Natural killer cell treated with Interleukin-12 subunit alpha and Interleukin-12 subunit beta and Interleukin-15 and Interleukin-18, amount 100 ng/mL, for 72 hours (primary cell): Measurements from ENCODE around the gene ACP7. TPM values are rescaled to one million over a fixed set of nuclear protein-coding genes. Genes with fewer than 3 reads are reported as not detected.

Experiments
- ATAC-seq, 2 donors: fragments of 150-1000 bp; cut with Tn5 transposase in 1 of 2; sonication (Bioruptor Pico), chemical (Tn5 transposase) in 1 of 2; 2 replicates each; pipeline ENCODE4 v1.10.0; 2021
- DNase-seq: peaks from one replicate; pipeline ENCODE4 v3.0.0; 2022; ENCODE audit warnings: low spot score
- H3K27ac Mint-ChIP-seq, 2 donors: 1 replicate in 1 of 2; 2 replicates in 1 of 2; pipeline ENCODE4 v1.8.0; 2022; ENCODE audit warnings: mixed read lengths in 2 of 2, mild to moderate bottlenecking in 1 of 2, moderate library complexity in 1 of 2
- H3K27me3 Mint-ChIP-seq, 2 donors: 1 replicate in 1 of 2; 2 replicates in 1 of 2; pipeline ENCODE4 v1.8.0; 2022; ENCODE audit warnings: mixed read lengths in 2 of 2
- H3K36me3 Mint-ChIP-seq: one replicate; pipeline ENCODE4 v1.8.0; 2022; ENCODE audit warnings: mixed read lengths
- H3K4me1 Mint-ChIP-seq, 2 donors: 1 replicate in 1 of 2; 2 replicates in 1 of 2; pipeline ENCODE4 v1.8.0; 2022; ENCODE audit warnings: low read depth in 2 of 2, mixed read lengths in 2 of 2, mild to moderate bottlenecking in 1 of 2
- H3K4me3 Mint-ChIP-seq: one replicate; pipeline ENCODE4 v1.8.0; 2022; ENCODE audit warnings: mixed read lengths
- H3K9me3 Mint-ChIP-seq: 2 replicates; pipeline ENCODE4 v1.8.0; 2022; ENCODE audit warnings: mixed read lengths
- total RNA-seq, 2 donors: library from RNA; stranded (reverse); gene quantifications; one replicate each; pipeline ENCODE4 v1.2.3, GENCODE V29; 2022

The ACP7 gene
- total RNA-seq, 2 donors from 2014 or later: 0.36 TPM; not detected in 1

- peaks cover 0 to 3% of the 10 kb centered on the region in 2 donors for H3K27me3 Mint-ChIP-seq
- peak overlapping the region; percentile 84 to 85 for H3K27ac Mint-ChIP-seq
- no peak for ATAC-seq
Measured at GRCh38 chr19:39125199-39125553, 41.0 kb downstream of the ACP7 start.

GRCh38 chr19:39125554-39126311 lies 41.6 kb downstream of the ACP7 start, which contains the start of gene PAK4:
TSS of gene PAK4 (plus strand) at chr19:39125786. CDS start at chr19:39169554, 43,768 bp downstream.
- no peaks in the 10 kb centered on the region for H3K36me3 Mint-ChIP-seq

More at GRCh38 chr19:39125199-39125553, 41.0 kb downstream of the ACP7 start:
- no peak for DNase-seq
- no peaks in the 10 kb centered on the region for H3K9me3 Mint-ChIP-seq
- H3K4me1 Mint-ChIP-seq: peaks cover 27 to 37% of the 10 kb centered on the region in 2 donors
- no peaks in the 10 kb centered on the region for H3K36me3 Mint-ChIP-seq
- H3K4me3 Mint-ChIP-seq: peak overlapping the region; percentile 94

GRCh38 chr19:39126312-39127187 lies 42.4 kb downstream of the ACP7 start:
- ATAC-seq (no peak), DNase-seq (no peak)
- H3K36me3 Mint-ChIP-seq: no peaks in the 10 kb centered on the region
- H3K4me3 Mint-ChIP-seq: peak overlapping the region; percentile 94
- H3K4me1 Mint-ChIP-seq: peaks cover 27 to 44% of the 10 kb centered on the region in 2 donors
- H3K9me3 Mint-ChIP-seq: no peaks in the 10 kb centered on the region
- peak overlapping the region; percentile 84 to 85 for H3K27ac Mint-ChIP-seq
- H3K27me3 Mint-ChIP-seq: no peaks in the 10 kb centered on the region

More at GRCh38 chr19:39125554-39126311, 41.6 kb downstream of the ACP7 start, which contains the start of gene PAK4:
- no peaks in the 10 kb centered on the region for H3K9me3 Mint-ChIP-seq
- peak within 1 kb of the TSS; percentile 84 to 85 for H3K27ac Mint-ChIP-seq
- peaks cover 27 to 42% of the 10 kb centered on the region in 2 donors for H3K4me1 Mint-ChIP-seq
- H3K4me3 Mint-ChIP-seq: peak within 1 kb of the TSS; percentile 94
- H3K27me3 Mint-ChIP-seq: peaks cover 0 to 3% of the 10 kb centered on the region in 2 donors
- DNase-seq (peak; percentile 99), ATAC-seq (peak; percentile 99 to 100)

GRCh38 chr19:39127812-39128515 lies 43.8 kb downstream of the ACP7 start:
- ATAC-seq: no peak
- no peaks in the 10 kb centered on the region for H3K9me3 Mint-ChIP-seq
- H3K27me3 Mint-ChIP-seq: no peaks in the 10 kb centered on the region
- no peak overlapping the region for H3K4me3 Mint-ChIP-seq
- H3K4me1 Mint-ChIP-seq: peaks cover 35 to 53% of the 10 kb centered on the region in 2 donors
- H3K36me3 Mint-ChIP-seq: no peaks in the 10 kb centered on the region
- DNase-seq: no peak
- H3K27ac Mint-ChIP-seq: peak overlapping the region in 1 of 2 donors; percentile 84

- ATAC-seq (no peak), DNase-seq (no peak)
- Mint-ChIP-seq H3K27ac (peak overlapping the region in 1 of 2 donors; percentile 84), H3K9me3 (no peaks in the 10 kb centered on the region), H3K27me3 (no peaks in the 10 kb centered on the region), H3K36me3 (no peaks in the 10 kb centered on the region), H3K4me1 (peaks cover 35 to 53% of the 10 kb centered on the region in 2 donors), H3K4me3 (no peak overlapping the region)
Measured at GRCh38 chr19:39128516-39129079, 44.4 kb downstream of the ACP7 start.

- peaks cover 33 to 54% of the 10 kb centered on the region in 2 donors for H3K4me1 Mint-ChIP-seq
- no peak overlapping the region for H3K27ac Mint-ChIP-seq
- H3K9me3 Mint-ChIP-seq: no peaks in the 10 kb centered on the region
- DNase-seq (no peak), ATAC-seq (no peak)
- H3K4me3 Mint-ChIP-seq: no peak overlapping the region
- H3K36me3 Mint-ChIP-seq: no peaks in the 10 kb centered on the region
- H3K27me3 Mint-ChIP-seq: no peaks in the 10 kb centered on the region
Measured at GRCh38 chr19:39129116-39129515, 44.9 kb downstream of the ACP7 start.

- Mint-ChIP-seq H3K27me3 (no peaks in the 10 kb centered on the region), H3K27ac (peak overlapping the region in 1 of 2 donors; percentile 26), H3K36me3 (no peaks in the 10 kb centered on the region)
Measured at GRCh38 chr19:39130337-39131254, 46.4 kb downstream of the ACP7 start.

GRCh38 chr19:39131255-39131755 lies 47.1 kb downstream of the ACP7 start:
- no peak for ATAC-seq
- H3K4me1 Mint-ChIP-seq: peaks cover 19 to 42% of the 10 kb centered on the region in 2 donors
- no peaks in the 10 kb centered on the region for H3K9me3 Mint-ChIP-seq
- H3K27me3 Mint-ChIP-seq: no peaks in the 10 kb centered on the region
- no peak overlapping the region for H3K4me3 Mint-ChIP-seq
- no peaks in the 10 kb centered on the region for H3K36me3 Mint-ChIP-seq
- no peak for DNase-seq
- H3K27ac Mint-ChIP-seq: no peak overlapping the region

More at GRCh38 chr19:39130337-39131254, 46.4 kb downstream of the ACP7 start:
- DNase-seq: no peak
- Mint-ChIP-seq H3K9me3 (no peaks in the 10 kb centered on the region), H3K4me3 (no peak overlapping the region), H3K4me1 (peaks cover 22 to 47% of the 10 kb centered on the region in 2 donors)
- no peak for ATAC-seq

- no peak for ATAC-seq
- peak overlapping the region in 1 of 2 donors; percentile 58 for H3K27ac Mint-ChIP-seq
- DNase-seq: no peak
- H3K4me1 Mint-ChIP-seq: peaks cover 10 to 39% of the 10 kb centered on the region in 2 donors
- no peak overlapping the region for H3K4me3 Mint-ChIP-seq
- no peaks in the 10 kb centered on the region for H3K36me3 Mint-ChIP-seq
- H3K27me3 Mint-ChIP-seq: no peaks in the 10 kb centered on the region
- H3K9me3 Mint-ChIP-seq: no peaks in the 10 kb centered on the region
Measured at GRCh38 chr19:39132344-39132969, 48.3 kb downstream of the ACP7 start.

- peaks cover 8 to 35% of the 10 kb centered on the region in 2 donors for H3K4me1 Mint-ChIP-seq
- ATAC-seq: no peak
- no peaks in the 10 kb centered on the region for H3K36me3 Mint-ChIP-seq
- H3K9me3 Mint-ChIP-seq: no peaks in the 10 kb centered on the region
- H3K4me3 Mint-ChIP-seq: no peak overlapping the region
- DNase-seq: no peak
- H3K27ac Mint-ChIP-seq: no peak overlapping the region
- H3K27me3 Mint-ChIP-seq: no peaks in the 10 kb centered on the region
Measured at GRCh38 chr19:39133431-39134270, 49.5 kb downstream of the ACP7 start.

- DNase-seq: no peak
- no peak overlapping the region for H3K4me3 Mint-ChIP-seq
- ATAC-seq: no peak
- H3K36me3 Mint-ChIP-seq: no peaks in the 10 kb centered on the region
- no peaks in the 10 kb centered on the region for H3K27me3 Mint-ChIP-seq
- H3K27ac Mint-ChIP-seq: no peak overlapping the region
- peaks cover 8 to 27% of the 10 kb centered on the region in 2 donors for H3K4me1 Mint-ChIP-seq
- no peaks in the 10 kb centered on the region for H3K9me3 Mint-ChIP-seq
Measured at GRCh38 chr19:39135701-39136100, 51.5 kb downstream of the ACP7 start.
